ENCODE data around the gene ANKRD36. TPM values are rescaled to one million over a fixed set of nuclear protein-coding genes. Genes with fewer than 3 reads are reported as not detected.

Gene ANKRD36
- total and polyA plus RNA-seq, 2 of the 13 experiments (the other 11 are each of a cell fraction or from before 2014, with no cell fraction given), result 6.4 to 27.3 TPM

DNA sequence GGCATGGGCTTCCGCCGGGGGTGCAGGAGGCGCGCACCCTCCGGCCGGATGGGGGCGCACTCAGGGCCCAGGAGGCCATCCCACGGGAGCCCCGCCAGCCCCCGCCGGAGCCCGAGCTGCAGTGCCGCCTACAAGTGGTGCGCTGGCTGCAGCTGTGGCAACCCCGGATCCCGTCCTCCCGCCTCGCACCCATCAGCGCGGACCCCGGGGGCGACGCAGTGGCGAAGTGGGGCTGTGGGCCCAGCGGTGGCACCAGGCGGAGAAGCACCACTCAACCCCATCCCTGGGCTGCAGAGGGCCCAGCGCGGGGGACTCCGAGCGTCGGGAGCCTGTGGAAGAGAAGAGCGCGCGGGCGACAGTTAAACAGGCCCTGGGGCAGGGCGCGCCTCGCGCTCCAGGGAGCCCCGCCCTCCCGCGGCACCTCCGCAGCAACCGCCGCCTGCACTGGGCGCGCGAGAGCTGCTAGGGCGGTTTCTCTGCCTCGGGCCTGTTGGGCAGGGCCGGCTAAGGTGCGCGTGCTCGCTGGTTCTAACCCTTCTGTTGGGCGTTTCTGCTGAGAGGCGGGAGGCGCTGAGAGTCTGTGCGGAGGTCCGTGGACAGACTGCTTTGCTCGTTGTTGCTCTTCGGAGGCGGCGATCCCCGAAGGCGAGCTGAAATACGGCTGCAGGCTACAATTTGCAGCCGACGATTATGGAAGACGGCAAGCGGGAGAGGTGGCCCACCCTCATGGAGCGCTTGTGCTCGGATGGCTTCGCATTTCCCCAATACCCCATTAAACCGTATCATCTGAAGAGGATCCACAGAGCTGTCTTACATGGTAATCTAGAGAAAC is at the start of gene ANKRD36 (continued):
- TF ChIP-seq, protein P1, sequence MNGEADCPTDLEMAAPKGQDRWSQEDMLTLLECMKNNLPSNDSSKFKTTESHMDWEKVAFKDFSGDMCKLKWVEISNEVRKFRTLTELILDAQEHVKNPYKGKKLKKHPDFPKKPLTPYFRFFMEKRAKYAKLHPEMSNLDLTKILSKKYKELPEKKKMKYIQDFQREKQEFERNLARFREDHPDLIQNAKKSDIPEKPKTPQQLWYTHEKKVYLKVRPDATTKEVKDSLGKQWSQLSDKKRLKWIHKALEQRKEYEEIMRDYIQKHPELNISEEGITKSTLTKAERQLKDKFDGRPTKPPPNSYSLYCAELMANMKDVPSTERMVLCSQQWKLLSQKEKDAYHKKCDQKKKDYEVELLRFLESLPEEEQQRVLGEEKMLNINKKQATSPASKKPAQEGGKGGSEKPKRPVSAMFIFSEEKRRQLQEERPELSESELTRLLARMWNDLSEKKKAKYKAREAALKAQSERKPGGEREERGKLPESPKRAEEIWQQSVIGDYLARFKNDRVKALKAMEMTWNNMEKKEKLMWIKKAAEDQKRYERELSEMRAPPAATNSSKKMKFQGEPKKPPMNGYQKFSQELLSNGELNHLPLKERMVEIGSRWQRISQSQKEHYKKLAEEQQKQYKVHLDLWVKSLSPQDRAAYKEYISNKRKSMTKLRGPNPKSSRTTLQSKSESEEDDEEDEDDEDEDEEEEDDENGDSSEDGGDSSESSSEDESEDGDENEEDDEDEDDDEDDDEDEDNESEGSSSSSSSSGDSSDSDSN (CRISPR knock-in tag; IDR thresholded peaks at IDR 0.05), result peak; percentile 100
- peak; percentile 95 for TF ChIP-seq KDM5B (CRISPR knock-in tag; IDR thresholded peaks at IDR 0.05; ENCODE audit: borderline replicate concordance)
- peak; percentile 92; the same call in 1 of the 2 replicates for TF ChIP-seq FOXC1 (CRISPR knock-in tag; IDR thresholded peaks at IDR 0.05; ENCODE audit: borderline replicate concordance)
- TF ChIP-seq, protein P2, sequence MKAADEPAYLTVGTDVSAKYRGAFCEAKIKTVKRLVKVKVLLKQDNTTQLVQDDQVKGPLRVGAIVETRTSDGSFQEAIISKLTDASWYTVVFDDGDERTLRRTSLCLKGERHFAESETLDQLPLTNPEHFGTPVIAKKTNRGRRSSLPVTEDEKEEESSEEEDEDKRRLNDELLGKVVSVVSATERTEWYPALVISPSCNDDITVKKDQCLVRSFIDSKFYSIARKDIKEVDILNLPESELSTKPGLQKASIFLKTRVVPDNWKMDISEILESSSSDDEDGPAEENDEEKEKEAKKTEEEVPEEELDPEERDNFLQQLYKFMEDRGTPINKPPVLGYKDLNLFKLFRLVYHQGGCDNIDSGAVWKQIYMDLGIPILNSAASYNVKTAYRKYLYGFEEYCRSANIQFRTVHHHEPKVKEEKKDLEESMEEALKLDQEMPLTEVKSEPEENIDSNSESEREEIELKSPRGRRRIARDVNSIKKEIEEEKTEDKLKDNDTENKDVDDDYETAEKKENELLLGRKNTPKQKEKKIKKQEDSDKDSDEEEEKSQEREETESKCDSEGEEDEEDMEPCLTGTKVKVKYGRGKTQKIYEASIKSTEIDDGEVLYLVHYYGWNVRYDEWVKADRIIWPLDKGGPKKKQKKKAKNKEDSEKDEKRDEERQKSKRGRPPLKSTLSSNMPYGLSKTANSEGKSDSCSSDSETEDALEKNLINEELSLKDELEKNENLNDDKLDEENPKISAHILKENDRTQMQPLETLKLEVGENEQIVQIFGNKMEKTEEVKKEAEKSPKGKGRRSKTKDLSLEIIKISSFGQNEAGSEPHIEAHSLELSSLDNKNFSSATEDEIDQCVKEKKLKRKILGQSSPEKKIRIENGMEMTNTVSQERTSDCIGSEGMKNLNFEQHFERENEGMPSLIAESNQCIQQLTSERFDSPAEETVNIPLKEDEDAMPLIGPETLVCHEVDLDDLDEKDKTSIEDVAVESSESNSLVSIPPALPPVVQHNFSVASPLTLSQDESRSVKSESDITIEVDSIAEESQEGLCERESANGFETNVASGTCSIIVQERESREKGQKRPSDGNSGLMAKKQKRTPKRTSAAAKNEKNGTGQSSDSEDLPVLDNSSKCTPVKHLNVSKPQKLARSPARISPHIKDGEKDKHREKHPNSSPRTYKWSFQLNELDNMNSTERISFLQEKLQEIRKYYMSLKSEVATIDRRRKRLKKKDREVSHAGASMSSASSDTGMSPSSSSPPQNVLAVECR (CRISPR knock-in tag; IDR thresholded peaks at IDR 0.05; ENCODE audit: borderline replicate concordance), result peak; percentile 94
- TF ChIP-seq ZBTB38 (CRISPR knock-in tag; IDR thresholded peaks at IDR 0.05), result peak; percentile 37; the same call in 1 of the 2 replicates
- peak; percentile 79 for TF ChIP-seq PHF20 (CRISPR knock-in tag; IDR thresholded peaks at IDR 0.05)
- TF ChIP-seq ZNF678 (CRISPR knock-in tag; IDR thresholded peaks at IDR 0.05), result peak; percentile 67; the same call in 1 of the 2 replicates
- peak; percentile 87; the same call in 1 of the 2 replicates for TF ChIP-seq TAF1 (CRISPR knock-in tag; IDR thresholded peaks at IDR 0.05)
- peak; percentile 81 for TF ChIP-seq ZMAT3 (CRISPR knock-in tag; conservative IDR thresholded peaks at IDR 0.05)
- TF ChIP-seq TEAD2 (CRISPR knock-in tag; IDR thresholded peaks at IDR 0.05), result peak; percentile 67; the same call in 1 of the 2 replicates
- peak; percentile 83; the same call in 1 of the 2 replicates for TF ChIP-seq REL (CRISPR knock-in tag; conservative IDR thresholded peaks at IDR 0.05)
- TF ChIP-seq, protein P3, sequence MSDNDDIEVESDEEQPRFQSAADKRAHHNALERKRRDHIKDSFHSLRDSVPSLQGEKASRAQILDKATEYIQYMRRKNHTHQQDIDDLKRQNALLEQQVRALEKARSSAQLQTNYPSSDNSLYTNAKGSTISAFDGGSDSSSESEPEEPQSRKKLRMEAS (IDR thresholded peaks at IDR 0.05), result peak; percentile 68
- peak; percentile 95 for TF ChIP-seq ZNF788 (CRISPR knock-in tag; IDR thresholded peaks at IDR 0.05; ENCODE audit: borderline replicate concordance)
- peak; percentile 55; the same call in 1 of the 2 replicates for TF ChIP-seq CAMTA2 (CRISPR knock-in tag; IDR thresholded peaks at IDR 0.05; ENCODE audit: borderline replicate concordance)
- peak; percentile 88 for TF ChIP-seq HIVEP1 (CRISPR knock-in tag; IDR thresholded peaks at IDR 0.05)
- peak; percentile 38; the same call in 1 of the 2 replicates for TF ChIP-seq ZNF235 (CRISPR knock-in tag; IDR thresholded peaks at IDR 0.05; ENCODE audit: borderline replicate concordance)
- TF ChIP-seq HOXA9 (CRISPR knock-in tag; IDR thresholded peaks at IDR 0.05; ENCODE audit: borderline replicate concordance), result peak; percentile 56; the same call in 1 of the 2 replicates
- peak; percentile 92 for TF ChIP-seq BORCS8-MEF2B (CRISPR knock-in tag; IDR thresholded peaks at IDR 0.05)
- peak; percentile 98 for TF ChIP-seq ZFX (CRISPR knock-in tag; IDR thresholded peaks at IDR 0.05; ENCODE audit: low read depth)
- peak; percentile 74; the same call in 1 of the 2 replicates for TF ChIP-seq ZNF230 (CRISPR knock-in tag; IDR thresholded peaks at IDR 0.05)
- TF ChIP-seq ZFP41 (CRISPR knock-in tag; IDR thresholded peaks at IDR 0.05; ENCODE audit: borderline replicate concordance), result peak; percentile 84; the same call in 1 of the 2 replicates
- 0 out of 2 replicates have a peak, but pooled peaks have one; percentile 58 for TF ChIP-seq ZSCAN30 (CRISPR knock-in tag; IDR thresholded peaks at IDR 0.05)
- peak; percentile 61; the same call in 1 of the 2 replicates for TF ChIP-seq SPEN (CRISPR knock-in tag; IDR thresholded peaks at IDR 0.05; ENCODE audit: low read depth)

Data from HepG2 (cell line).